IMR-90 (cell line): ENCODE results near the gene TST. TPM values are rescaled to one million over a fixed set of nuclear protein-coding genes. Genes with fewer than 3 reads are reported as not detected.

Source experiments
- CTCF ChIP-seq: conservative IDR thresholded peaks from 2 replicates; pipeline ENCODE4 v1.5.1; 2012; ENCODE audit warnings: mild to moderate bottlenecking, low read depth, low read length, improper control_type of control experiment
- ELK1 ChIP-seq: fragments of 150-350 bp; IDR thresholded peaks from 2 replicates; pipeline ENCODE4 v1.6.1; 2016; ENCODE audit warnings: low read depth, mild to moderate bottlenecking, low read length, moderate library complexity, borderline replicate concordance
- polyA plus RNA-seq, 3 experiments: library from polyadenylated mRNA; depleted of rRNA; stranded (reverse); fragments of >200 nt; gene quantifications; 2 replicates each; pipeline ENCODE4 v1.2.3, GENCODE V29; 2012; ENCODE audit warnings: low replicate concordance in 1 of 3
- total RNA-seq: library from RNA; depleted of rRNA; stranded (reverse); fragments of >200 nt; gene quantifications from 2 replicates; pipeline ENCODE4 v1.2.3, GENCODE V29; 2012

Gene TST
- total and polyA plus RNA-seq, 2 of the 4 experiments (the other 2 are of a cell fraction), result 31.7 to 37.7 TPM

DNA sequence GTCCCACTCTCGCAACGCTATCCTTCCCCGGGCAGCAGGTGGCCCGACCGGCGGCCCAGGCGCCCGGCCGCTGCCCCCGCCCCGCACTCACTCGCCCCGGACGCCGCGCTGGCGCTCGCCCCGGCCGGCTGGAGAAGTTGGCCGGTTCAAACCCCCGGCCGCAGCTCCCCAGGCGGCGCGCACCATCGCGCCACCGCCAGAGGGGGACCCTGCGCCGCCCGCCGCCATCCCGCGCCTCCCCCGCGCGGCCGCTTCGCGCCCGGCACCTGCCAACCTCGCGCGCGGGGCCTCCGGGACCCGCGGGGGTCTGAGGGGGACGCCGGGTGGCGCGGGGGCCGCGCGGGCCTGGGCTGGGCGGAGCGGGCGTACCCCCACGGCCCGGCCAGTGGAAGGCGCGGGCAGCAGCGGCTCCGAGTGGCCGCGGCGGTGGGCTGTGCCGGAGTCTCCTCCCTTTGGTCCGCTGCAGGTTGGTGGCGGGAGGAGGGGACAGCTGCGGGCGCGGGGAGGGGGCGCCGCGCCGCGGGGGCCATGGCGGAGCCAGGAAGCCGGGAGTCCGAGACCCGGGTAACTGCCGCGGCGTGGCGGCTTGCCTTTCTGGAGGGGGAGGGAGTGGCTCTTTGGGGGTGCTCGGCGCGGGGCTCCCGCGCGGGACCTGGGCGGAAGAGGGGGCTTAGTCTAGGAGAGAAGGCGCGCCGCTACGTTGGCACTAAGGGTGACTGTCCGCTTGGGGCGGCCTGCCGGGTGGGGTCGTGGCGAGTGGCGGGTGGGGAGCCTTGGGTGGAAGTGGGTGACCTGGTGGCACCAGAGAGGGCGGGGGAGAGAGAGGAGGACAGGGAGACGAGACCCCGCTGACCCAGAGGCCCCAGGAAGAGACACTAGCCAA lies at the start of gene TST, which contains the start of gene MPST (continued):
- TF ChIP-seq CTCF, result 0 out of 2 replicates have a peak, but pooled peaks have one; percentile 4
- TF ChIP-seq ELK1, result no peak
